Bone marrow (tissue), 2 donors: ENCODE measurements around the gene PRSS1.
"Not testable (repeated sequence)": the region's sequence is repeated elsewhere in the genome, so short reads cannot be mapped to it uniquely, and the experiment has no call there.

Experiments
- DNase-seq, 2 donors: peaks; one replicate each; lab custom pipeline; 2025; lab: John Stamatoyannopoulos, UW

Gene PRSS1

DNA sequence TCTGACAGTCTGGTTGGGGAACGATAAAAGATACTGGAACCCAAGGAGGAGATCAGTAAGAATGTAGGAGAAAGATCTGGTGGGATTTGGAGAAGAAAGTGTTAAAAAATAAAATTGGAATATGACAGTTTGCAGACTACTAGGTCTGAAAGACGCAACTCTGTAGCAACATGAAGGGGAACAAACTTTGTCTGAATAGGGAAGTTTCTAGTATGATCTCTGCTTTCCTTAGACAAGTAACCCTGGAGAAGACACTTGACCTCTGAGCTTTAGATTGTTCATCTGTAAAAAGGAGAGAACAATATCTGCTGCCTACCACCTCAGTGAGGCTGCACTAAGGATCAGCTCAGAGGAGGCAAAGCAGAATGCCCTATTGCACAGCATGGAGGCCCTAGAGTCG is 3.0 kb upstream of the PRSS1 start:
- DNase-seq, result peak in 1 of 2 donors; percentile 20

GRCh38 chr7:142748410-142748809 is 862 bp upstream of the PRSS1 start:
- DNase-seq, result not testable (repeated sequence)

DNA sequence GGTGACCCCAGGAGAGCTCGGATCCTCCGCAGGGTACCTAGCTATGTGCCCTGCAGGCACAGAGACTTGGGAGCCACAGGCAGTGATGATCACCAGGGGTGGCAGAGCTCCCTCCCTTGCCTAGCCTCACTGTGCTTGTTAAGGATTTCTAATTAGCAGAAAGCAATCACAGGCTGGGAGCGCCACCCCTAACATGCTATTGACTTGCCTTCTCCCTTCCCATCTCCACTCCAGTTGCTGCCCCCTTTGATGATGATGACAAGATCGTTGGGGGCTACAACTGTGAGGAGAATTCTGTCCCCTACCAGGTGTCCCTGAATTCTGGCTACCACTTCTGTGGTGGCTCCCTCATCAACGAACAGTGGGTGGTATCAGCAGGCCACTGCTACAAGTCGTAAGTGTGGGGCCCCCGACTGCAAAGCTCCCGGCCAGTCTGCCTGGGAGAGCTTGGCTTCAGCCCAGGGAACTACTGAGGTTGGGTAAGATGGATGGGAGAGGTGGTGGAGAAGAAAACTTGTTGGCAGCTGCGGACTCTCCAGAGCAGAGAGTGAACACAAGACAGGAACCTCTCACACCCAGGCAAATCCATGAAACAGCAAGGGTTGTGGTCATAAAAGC is 1.2 kb downstream of the PRSS1 start:
- no peak for DNase-seq

DNA sequence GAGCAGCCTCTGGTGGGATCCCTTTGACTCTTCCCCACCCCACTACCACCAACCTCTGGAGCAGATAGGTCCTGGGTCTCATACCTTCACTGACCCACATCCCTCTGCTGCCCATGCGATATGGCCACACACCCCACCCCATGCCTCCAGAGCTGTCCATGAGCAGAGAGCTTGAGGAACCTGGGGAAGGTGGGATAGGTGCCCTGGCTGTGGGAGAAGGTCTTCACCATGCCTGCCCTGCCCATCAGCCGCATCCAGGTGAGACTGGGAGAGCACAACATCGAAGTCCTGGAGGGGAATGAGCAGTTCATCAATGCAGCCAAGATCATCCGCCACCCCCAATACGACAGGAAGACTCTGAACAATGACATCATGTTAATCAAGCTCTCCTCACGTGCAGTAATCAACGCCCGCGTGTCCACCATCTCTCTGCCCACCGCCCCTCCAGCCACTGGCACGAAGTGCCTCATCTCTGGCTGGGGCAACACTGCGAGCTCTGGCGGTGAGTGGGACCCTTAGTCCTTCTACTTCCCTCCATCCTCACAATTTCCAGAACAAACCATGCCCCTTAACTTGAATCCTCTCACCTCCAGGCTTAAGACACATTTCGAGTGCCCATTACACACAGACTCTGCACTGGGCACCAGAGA is 2.4 kb downstream of the PRSS1 start:
- not testable (repeated sequence) for DNase-seq

- DNase-seq, result no peak
Observed at GRCh38 chr7:142752376-142753225, 3.3 kb downstream of the PRSS1 start.

DNA sequence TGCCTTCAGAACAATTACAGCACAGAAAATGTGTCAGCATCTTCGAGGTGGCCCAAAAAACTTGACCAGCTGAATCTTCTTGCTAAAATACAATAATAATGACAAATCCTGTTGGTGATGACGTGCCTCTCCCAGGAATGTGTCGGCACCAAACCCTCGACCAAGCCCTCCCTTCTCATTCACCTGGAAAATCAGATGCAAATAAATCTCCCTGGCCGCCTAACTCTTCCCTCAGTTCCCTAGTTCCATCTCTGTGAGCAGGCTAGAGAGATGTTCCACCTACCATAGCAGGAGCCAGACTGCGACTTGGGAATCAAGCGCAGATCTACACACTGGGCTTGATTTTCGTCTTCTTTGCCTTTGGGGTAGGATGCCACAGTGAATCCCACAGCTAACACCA is 4.1 kb downstream of the PRSS1 start:
- DNase-seq, result no peak

DNA sequence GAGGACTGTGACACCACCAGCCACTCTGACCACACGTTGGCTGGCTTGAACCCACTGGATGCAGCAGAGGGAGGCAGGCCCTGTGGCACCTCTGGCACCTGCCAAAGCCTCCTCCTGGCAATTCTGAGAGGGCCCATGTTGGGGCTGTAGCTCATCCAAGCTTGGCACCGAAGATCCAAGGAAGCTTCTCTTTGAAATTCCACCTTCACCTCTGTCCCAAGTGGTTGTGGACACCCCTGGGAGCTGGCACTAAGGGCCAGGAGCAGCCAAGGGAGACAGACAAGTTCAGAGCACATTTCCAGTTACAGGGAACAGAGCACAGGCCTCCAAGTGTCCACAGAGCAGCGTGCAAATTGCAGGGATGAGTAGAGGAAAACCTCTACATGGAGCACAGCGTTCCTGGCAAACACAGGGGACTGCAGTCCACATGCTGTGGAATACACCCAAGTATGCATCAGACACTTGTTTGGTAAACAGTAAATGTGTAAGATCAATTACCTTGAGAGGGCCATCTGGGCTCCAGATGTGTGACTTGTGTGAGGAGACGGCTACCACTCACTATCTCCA is 4.7 kb downstream of the PRSS1 start:
- DNase-seq, result not testable (repeated sequence)

DNA sequence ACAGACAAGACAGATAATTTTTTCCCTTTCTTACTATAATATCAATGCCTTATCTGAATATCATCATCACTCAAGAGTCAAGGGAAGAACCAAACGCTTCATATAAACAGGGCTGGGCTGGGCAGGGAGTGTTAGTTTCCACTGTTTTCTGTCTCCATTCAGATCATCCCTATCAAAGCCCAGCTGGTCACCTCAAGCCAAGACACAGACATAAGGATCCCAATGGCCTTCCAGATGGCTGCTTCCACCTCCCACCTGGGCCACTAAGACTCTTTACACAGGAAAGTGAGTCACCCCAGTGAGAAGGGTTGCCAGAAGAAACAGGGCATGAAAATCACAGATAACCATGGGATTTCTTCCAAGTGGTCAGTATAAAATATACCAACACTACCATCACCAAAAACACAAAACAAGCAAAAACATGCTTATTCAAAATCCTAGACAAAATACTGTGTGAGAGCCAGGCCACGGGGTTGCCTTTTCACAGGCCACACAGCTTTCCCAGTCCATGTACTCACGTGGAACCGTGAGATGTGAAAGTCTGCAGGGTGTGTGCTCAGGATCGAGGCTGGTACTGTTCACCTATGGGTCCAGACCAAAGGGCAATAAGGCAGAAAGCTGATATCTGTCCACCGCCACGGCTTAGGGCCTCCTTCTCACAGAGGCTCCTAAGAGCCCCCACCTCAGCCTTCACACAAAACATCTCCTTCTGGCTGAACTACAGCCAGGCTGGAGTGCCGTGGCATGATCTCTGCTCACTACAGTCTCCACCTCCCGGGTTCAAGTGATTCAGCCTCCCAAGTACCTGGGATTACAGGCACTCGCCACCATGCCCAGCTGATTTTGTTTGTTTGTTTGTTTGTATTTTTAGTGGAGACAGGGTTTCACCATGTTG is 5.7 kb downstream of the PRSS1 start:
- DNase-seq, result no peak

DNA sequence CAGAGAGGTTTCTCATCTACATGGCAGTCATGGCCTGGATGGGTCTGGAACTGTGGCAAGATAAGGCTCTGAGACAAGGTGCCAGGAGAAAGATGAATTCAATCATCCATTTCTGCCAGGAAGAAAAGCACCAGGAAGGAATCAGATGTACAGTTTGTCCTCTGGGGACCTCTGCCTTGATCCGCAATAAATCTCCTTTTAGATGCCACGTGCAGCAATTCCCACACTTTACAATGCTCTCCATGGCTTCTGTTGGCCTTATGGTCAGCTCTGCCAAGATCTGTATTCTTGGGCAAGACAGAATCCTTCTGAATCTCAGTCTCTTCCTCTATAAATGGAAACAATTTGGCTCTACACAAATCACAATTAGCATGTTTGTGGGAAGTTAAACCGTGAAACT is 9.0 kb downstream of the PRSS1 start:
- not testable (repeated sequence) for DNase-seq

- DNase-seq, result no peak
Observed at GRCh38 chr7:142759433-142759832, 10.2 kb downstream of the PRSS1 start.

DNA sequence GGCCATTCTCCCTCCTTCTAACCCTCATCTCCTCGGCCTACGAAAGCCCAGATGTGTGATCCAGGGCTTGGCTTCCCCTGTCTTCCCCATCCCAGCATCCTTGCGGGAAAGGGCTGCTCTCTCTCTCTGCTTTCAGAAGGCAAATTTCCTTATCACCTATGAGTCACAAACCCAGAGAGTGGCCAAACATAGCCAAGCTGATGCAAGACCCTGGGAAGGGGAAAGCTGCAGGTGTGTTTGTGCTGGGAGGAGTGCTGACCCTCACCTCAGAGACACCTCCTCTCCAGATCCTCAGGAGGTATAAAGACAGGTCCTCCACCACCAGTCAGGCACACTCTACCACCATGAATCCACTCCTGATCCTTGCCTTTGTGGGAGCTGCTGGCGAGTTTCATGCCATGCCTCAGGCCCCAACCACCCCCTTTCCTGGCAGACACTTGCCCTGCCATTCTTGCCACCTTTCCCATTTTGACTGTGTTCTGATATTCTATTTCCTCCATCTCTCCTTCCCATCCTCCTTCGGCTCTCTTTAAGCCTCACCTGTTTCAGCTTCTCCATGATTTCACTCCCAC is 10.9 kb downstream of the PRSS1 start:
- no peak for DNase-seq

- not testable (repeated sequence) for DNase-seq
Observed at GRCh38 chr7:142761606-142762005, 12.3 kb downstream of the PRSS1 start.

DNA sequence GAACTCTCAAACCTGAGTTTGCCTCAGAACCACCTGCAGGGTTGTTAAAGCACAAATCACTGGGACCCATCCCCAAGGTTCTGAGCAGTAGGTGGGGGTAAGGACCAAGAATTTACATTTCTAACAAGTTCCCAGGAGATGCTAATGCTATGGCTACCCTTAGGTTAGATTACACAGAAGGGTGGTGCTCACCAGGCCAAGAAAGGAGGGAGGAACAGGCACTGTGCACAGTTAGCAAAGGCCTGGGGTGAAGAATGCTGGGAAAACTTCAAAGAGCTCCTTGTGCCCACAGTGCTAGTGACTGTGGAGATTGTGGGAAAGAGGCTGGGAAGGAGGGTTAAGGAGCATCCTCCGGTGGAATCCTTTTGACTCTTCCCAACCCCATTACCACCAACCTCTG is 12.8 kb downstream of the PRSS1 start:
- DNase-seq, result no peak

DNA sequence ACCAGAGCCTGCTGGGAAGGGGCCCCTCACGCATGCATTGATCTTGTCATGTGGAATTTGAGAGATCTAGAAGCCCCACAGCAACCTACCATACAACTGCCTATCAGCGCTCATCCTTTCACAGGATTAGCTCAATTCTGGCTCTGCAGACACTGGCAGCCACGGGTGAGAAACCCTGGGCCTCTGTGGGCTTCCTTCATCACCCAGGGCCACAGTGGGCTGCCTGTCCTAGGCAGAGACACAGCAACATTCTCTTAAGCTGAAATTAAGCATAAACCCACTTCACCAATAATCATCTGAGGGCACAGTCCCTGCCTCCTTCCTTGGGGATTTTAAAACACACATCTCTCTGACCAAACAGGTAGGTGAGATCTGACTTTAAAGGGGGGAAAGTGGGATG is 18.2 kb downstream of the PRSS1 start:
- no peak for DNase-seq

- no peak for DNase-seq
Observed at GRCh38 chr7:142767861-142768260, 18.6 kb downstream of the PRSS1 start.

DNA sequence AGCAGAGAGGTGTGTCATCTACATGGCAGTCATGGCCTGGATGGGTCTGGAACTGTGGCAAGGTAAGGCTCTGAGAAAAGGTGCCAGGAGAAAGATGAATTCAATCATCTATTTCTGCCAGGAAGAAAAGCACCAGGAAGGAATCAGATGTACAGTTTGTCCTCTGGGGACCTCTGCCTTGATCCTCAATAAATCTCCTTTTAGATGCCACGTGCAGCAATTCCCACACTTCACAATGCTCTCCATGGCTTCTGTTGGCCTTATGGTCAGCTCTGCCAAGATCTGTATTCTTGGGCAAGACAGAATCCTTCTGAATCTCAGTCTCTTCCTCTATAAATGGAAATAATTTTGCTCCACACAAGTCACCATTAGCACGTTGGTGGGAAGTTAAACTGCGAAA is 19.6 kb downstream of the PRSS1 start:
- DNase-seq, result not testable (repeated sequence)

DNA sequence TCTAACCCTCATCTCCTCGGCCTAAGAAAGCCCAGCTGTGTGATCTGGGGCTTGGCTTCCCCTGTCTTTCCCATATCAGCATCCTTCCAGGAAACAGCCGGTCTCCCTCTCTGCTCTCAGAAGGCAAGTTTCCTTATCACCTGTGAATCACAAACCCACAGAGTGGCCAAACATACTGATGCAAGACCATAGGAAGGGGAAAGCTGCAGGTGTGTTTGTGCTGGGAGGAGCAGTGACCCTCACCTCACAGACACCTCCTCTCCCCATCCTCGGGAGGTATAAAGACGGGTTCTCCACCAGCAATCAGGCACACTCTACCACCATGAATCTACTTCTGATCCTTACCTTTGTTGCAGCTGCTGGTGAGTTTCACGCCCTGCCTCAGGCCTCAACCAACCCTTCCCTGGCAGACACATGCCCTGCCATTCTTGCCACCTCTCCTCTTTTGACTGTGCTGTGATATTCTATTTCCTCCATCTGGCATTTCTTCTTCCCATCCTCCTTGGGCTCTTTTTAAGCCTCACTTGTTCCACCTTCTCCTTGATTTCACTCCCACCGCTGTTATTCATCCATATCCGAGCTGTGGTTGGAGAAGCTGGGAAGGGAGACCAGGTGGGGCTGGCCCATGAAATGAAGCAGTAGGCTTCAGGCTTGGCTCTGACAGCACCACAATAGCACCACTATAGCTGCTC is 21.5 kb downstream of the PRSS1 start, which contains the start of gene PRSS2:
Gene PRSS2 (plus strand): TSS at position 310 of the 692 bp plus-strand sequence. CDS start 13 bp downstream, at position 323.
- DNase-seq, result no peak

- DNase-seq, result no peak
Observed at GRCh38 chr7:142771353-142771723, 22.1 kb downstream of the PRSS1 start.

DNA sequence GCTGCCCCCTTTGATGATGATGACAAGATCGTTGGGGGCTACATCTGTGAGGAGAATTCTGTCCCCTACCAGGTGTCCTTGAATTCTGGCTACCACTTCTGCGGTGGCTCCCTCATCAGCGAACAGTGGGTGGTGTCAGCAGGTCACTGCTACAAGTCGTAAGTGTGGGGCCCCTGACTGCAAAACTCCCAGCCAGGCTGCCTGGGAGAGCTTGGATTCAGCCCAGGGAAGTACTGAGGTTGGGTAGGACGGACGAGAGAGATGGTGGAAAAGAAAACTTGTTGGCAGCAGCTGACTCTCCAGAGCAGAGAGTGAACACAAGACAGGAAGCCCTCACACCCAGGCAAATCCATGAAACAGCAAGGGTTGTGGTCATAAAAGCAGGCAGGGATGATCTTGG is 22.8 kb downstream of the PRSS1 start:
- DNase-seq, result no peak

DNA sequence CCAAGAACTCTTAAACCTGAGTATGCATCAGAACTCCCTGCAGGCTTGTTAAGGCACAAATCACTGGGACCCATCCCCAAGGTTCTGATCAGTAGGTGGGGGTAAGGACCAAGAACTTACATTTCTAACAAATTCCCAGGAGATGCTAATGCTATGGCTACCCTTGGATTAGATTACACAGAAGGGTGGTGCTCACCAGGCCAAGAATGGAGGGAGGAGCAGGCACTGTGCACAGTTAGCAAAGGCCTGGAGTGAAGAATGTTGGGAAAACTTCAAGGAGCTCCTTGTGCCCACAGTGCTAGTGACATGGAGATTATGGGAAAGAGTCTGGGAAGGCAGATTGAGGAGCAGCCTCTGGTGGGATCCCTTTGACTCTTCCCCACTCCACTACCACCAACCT is 23.4 kb downstream of the PRSS1 start:
- DNase-seq, result no peak

DNA sequence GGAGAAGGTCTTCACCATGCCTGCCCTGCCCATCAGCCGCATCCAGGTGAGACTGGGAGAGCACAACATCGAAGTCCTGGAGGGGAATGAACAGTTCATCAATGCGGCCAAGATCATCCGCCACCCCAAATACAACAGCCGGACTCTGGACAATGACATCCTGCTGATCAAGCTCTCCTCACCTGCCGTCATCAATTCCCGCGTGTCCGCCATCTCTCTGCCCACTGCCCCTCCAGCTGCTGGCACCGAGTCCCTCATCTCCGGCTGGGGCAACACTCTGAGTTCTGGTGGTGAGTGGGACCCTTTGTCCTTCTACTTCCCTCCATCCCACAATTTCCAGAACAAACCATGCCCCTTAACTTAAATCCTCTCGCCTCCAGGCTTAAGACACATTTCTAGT is 24.0 kb downstream of the PRSS1 start:
- no peak for DNase-seq
